Neuron (in vitro differentiated cells): Measurements from ENCODE around the gene DSC1.

Experiments used
- H2AFZ ChIP-seq: one replicate; pipeline ENCODE4 v1.6.1; 2013; ENCODE audit warnings: low read depth, mild to moderate bottlenecking, inconsistent platforms, low read length, moderate library complexity
- H3K27me3 ChIP-seq: one replicate; pipeline ENCODE4 v1.6.1; 2013; ENCODE audit warnings: low read length; ENCODE audit not compliant: insufficient read depth
- H3K36me3 ChIP-seq: one replicate; pipeline ENCODE4 v1.6.1; 2013; ENCODE audit warnings: low read length; ENCODE audit not compliant: insufficient read depth
- H3K4me1 ChIP-seq: one replicate; pipeline ENCODE4 v1.6.1; 2013; ENCODE audit warnings: low read length; ENCODE audit not compliant: insufficient read depth
- H3K4me3 ChIP-seq: 2 replicates; pipeline ENCODE4 v1.5.1; 2013; ENCODE audit warnings: mild to moderate bottlenecking, low read length, moderate library complexity
- H3K9me3 ChIP-seq: one replicate; pipeline ENCODE4 v1.6.1; 2013; ENCODE audit warnings: low read length

DSC1 gene

DNA sequence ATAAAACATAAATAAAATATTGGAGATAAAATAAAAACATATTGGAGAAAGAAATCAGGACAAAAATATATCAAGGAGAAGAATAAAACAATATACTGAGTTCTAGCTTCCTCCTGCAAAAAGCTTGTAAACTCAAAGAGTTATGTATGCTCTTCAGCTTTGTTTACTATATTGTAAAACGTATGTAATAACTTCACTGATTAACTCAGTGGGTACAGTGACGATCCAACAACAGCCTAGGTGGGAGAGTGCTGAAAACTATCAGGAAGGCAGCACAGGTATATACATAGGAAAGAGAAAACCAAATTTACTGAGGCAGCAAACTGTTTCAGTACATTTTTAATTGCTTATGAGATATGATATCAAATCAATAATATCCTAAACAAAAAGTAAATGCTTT is 68.8 kb downstream of the DSC1 start:
- no peaks in the 10 kb centered on the region for H3K36me3 ChIP-seq
- no peaks in the 10 kb centered on the region for H3K4me1 ChIP-seq
- no peaks in the 10 kb centered on the region for H3K27me3 ChIP-seq
- H3K4me3 ChIP-seq, result no peak overlapping the region
- no peaks in the 10 kb centered on the region for H3K9me3 ChIP-seq
- no peak overlapping the region for H2AFZ ChIP-seq

DNA sequence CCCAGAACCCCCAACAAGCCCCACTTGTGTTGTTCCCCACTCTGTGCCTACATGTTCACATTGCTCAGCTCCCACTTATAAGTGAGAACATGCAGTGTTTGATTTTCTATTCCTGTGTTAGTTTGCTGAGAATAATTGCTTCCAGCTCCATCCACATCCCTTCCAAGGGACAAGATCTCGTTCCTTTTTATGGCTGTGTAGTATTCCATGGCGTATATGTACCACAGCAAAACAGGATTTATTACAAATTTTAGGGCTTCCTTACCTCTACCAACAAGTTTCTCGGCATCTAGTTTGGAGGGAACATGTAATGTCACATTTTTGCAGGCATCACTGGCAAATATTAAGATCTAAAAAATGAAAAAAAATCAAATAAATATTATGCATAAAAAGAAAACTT is 69.4 kb downstream of the DSC1 start:
- Histone ChIP-seq H3K4me3 (no peak overlapping the region), H3K9me3 (no peaks in the 10 kb centered on the region), H2AFZ (no peak overlapping the region), H3K4me1 (no peaks in the 10 kb centered on the region), H3K36me3 (no peaks in the 10 kb centered on the region), H3K27me3 (no peaks in the 10 kb centered on the region)

DNA sequence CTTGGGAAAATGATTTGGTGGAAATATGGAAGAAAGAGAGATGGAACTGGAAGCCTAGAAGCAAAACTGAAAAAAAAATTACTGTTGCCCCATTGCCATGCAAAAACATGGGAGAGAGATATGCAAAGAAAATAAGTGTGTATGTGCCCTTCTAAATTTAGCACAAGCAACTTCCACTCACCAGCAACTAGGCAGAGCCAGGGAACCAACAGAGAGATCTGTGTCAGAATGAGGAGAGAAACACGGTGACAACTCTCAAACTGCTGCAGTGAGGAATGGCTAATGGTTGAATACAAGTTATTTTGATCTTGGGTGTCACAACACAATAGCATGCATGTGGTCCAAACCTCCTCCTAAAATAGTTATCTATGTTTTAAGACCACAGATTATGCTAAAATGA is 71.3 kb downstream of the DSC1 start:
- Histone ChIP-seq H3K9me3 (no peaks in the 10 kb centered on the region), H2AFZ (no peak overlapping the region), H3K4me3 (no peak overlapping the region), H3K27me3 (no peaks in the 10 kb centered on the region), H3K4me1 (no peaks in the 10 kb centered on the region), H3K36me3 (no peaks in the 10 kb centered on the region)

DNA sequence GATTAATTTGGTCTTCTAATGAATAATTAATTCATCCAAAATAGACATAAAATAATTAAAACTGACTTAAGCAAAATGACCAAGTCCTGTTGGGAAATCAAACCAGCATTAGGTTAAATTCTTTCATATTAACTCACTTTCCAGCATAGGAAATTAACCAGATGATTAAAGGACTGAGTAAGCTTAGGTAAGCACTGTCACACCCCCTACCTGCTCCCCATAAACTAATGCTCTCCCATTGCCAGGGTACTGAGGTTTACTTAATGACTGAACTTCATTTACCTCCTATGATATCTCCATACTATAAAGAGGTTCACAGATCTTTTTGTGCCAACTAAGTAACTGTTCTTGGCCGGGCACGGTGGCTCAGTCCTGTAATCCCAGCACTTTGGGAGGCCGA is 74.1 kb downstream of the DSC1 start:
- Histone ChIP-seq H3K36me3 (no peaks in the 10 kb centered on the region), H3K27me3 (no peaks in the 10 kb centered on the region)

DNA sequence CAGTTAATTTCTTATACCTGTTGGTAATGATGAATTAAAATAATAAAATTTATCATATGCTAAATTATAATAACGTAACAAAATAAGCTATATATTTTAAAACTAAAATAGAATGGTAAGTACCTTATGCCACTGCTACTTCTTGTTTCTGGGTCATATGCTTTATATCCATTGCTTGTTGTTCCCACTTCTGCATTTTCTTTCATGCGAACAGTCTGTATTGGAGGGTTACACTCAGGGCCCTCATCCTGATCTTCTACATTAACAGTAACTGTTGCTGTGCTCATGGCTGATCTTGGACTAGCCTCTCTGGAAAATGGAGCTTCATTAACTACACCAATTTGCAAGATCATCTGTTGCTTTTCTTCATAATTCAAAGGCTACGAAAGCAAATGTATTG is 82.7 kb downstream of the DSC1 start:
- H3K27me3 ChIP-seq, result no peaks in the 10 kb centered on the region
- no peak overlapping the region for H3K4me3 ChIP-seq
- no peak overlapping the region for H2AFZ ChIP-seq
- no peaks in the 10 kb centered on the region for H3K9me3 ChIP-seq
- peaks cover 4% of the 10 kb centered on the region for H3K4me1 ChIP-seq
- peaks cover 5% of the 10 kb centered on the region for H3K36me3 ChIP-seq

More for the DNA sequence above, 74.1 kb downstream of the DSC1 start:
- H3K4me3 ChIP-seq, result no peak overlapping the region
- no peaks in the 10 kb centered on the region for H3K4me1 ChIP-seq
- H2AFZ ChIP-seq, result no peak overlapping the region
- H3K9me3 ChIP-seq, result no peaks in the 10 kb centered on the region
